Immature natural killer cell (primary cell): Measurements from ENCODE around the gene STUM. TPM values are rescaled to one million over a fixed set of nuclear protein-coding genes. Genes with fewer than 3 reads are reported as not detected.

Experiments
- DNase-seq, 3 donors: peaks; one replicate each; pipeline ENCODE4 v3.0.0; 2022; ENCODE audit warnings: mixed read lengths in 1 of 3
- H3K27ac Mint-ChIP-seq, 6 donors: one replicate each; pipeline ENCODE4 v1.8.0; 2020; ENCODE audit warnings: mixed read lengths in 6 of 6, mild to moderate bottlenecking in 5 of 6, inconsistent platforms in 4 of 6, moderate library complexity in 3 of 6
- H3K27me3 Mint-ChIP-seq, 3 donors: one replicate each; pipeline ENCODE4 v1.8.0; 2020 to 2021; ENCODE audit warnings: low read depth in 3 of 3, mild to moderate bottlenecking in 3 of 3, mixed read lengths in 3 of 3, moderate library complexity in 3 of 3, inconsistent platforms in 1 of 3
- H3K36me3 Mint-ChIP-seq, 3 donors: one replicate each; pipeline ENCODE4 v1.8.0; 2020; ENCODE audit warnings: mixed read lengths in 3 of 3, inconsistent platforms in 2 of 3, mild to moderate bottlenecking in 2 of 3
- H3K4me1 Mint-ChIP-seq, 2 donors: one replicate each; pipeline ENCODE4 v1.8.0; 2020; ENCODE audit warnings: inconsistent platforms in 2 of 2, mild to moderate bottlenecking in 2 of 2, mixed read lengths in 2 of 2, moderate library complexity in 1 of 2
- H3K4me3 Mint-ChIP-seq, 5 donors: one replicate each; pipeline ENCODE4 v1.8.0; 2020; ENCODE audit warnings: mild to moderate bottlenecking in 5 of 5, mixed read lengths in 5 of 5, inconsistent platforms in 3 of 5, moderate library complexity in 3 of 5
- H3K9me3 Mint-ChIP-seq, 6 donors: one replicate each; pipeline ENCODE4 v1.8.0; 2020; ENCODE audit warnings: mild to moderate bottlenecking in 6 of 6, mixed read lengths in 6 of 6, inconsistent platforms in 4 of 6, moderate library complexity in 3 of 6
- polyA plus RNA-seq, 3 donors: library from polyadenylated mRNA; unstranded; fragments of 300-500 nt; fragmentation: Illumina TruSeq; gene quantifications; one replicate each; pipeline ENCODE4 v1.2.3, GENCODE V29; 2021

Gene STUM
- polyA plus RNA-seq, 3 donors from 2014 or later: not detected

DNA sequence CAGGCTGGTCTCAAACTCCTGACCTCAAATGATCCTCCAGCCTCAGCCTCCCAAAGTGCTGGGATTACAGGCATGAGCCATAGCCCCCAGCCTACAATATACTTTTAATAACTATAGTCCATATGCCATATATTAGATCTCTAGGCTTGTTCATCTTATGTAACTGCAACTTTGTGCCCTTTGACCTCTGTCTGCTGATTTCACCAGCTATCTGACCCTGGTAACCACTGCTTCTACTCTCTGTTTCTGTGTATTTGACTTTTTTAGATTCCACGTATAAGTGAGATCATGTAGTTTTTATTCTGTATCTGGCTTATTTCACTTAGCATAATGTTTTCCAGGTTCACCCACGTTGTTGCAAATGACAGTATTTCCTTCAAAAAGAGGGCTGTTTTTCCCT is 25.5 kb downstream of the STUM start:
- peaks cover 0 to 1% (median 0%) of the 10 kb centered on the region in 6 donors for H3K9me3 Mint-ChIP-seq
- H3K27ac Mint-ChIP-seq: no peak overlapping the region
- H3K4me1 Mint-ChIP-seq: no peaks in the 10 kb centered on the region
- no peak overlapping the region for H3K4me3 Mint-ChIP-seq
- H3K27me3 Mint-ChIP-seq: peaks cover 0 to 3% (median 3%) of the 10 kb centered on the region in 3 donors
- DNase-seq: no peak
- no peaks in the 10 kb centered on the region for H3K36me3 Mint-ChIP-seq

DNA sequence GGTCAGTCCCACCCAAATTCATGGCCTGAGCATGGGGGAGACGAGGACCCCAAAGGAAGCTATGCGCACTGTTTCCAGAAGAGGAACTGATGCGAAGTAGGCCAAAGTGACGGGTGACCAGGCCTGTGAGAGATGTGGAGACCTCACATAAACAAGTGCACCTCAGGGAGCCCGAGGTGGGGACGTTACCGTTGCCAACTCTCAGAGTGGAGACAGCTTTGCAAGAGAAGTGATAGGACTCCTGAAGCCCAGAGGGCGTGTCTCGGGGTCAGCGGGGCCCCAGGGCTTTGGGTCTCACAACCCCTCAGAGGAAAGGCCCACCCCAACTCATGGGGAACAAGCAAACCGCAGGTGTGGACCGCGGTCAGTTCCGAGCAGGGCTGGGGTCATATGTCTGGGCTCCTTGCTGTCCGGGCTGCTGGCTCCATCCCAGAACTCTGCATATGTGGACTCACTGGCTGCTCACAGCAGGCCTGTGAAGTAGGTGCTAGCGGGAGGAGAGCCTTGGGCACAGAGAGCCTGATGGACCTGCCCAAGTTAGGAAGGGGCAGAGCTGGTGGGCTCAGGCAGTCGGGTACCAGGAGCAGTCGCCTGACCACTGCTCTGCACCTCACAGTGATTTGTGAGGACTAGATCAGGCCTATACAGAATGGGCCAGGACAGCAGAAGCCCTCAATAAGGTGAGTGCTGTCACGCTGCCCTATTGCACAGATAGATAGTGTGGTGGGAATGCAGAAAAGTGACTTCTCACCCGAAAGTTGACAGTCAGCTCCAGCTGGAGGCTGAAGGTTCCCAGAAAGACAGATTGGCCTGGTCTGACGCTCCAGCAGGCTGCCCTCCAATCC is 26.2 kb downstream of the STUM start:
- Mint-ChIP-seq H3K27me3 (peaks cover 0 to 3% (median 2%) of the 10 kb centered on the region in 3 donors), H3K36me3 (no peaks in the 10 kb centered on the region), H3K27ac (no peak overlapping the region), H3K9me3 (peaks cover 0 to 1% (median 0%) of the 10 kb centered on the region in 6 donors), H3K4me1 (no peaks in the 10 kb centered on the region), H3K4me3 (no peak overlapping the region)
- DNase-seq: no peak

DNA sequence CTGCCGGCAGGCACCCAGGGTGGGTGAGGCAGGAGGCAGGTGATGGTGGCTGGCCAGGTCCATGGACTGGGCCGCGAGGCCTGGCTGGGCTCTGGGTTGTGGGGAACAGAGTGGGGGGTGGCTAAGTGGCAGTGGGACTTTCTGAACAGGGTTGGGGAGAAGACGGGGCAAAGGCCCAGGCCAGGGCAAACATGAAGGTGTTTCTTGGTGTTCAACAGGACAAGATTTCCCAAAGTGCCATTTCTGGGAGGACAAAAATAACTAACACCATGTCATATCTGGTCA is 26.8 kb downstream of the STUM start:
- Mint-ChIP-seq H3K27me3 (peaks cover 2 to 3% (median 2%) of the 10 kb centered on the region in 3 donors), H3K27ac (no peak overlapping the region), H3K36me3 (no peaks in the 10 kb centered on the region), H3K4me1 (no peaks in the 10 kb centered on the region), H3K4me3 (no peak overlapping the region), H3K9me3 (peaks cover 0 to 1% (median 0%) of the 10 kb centered on the region in 6 donors)
- DNase-seq: no peak

DNA sequence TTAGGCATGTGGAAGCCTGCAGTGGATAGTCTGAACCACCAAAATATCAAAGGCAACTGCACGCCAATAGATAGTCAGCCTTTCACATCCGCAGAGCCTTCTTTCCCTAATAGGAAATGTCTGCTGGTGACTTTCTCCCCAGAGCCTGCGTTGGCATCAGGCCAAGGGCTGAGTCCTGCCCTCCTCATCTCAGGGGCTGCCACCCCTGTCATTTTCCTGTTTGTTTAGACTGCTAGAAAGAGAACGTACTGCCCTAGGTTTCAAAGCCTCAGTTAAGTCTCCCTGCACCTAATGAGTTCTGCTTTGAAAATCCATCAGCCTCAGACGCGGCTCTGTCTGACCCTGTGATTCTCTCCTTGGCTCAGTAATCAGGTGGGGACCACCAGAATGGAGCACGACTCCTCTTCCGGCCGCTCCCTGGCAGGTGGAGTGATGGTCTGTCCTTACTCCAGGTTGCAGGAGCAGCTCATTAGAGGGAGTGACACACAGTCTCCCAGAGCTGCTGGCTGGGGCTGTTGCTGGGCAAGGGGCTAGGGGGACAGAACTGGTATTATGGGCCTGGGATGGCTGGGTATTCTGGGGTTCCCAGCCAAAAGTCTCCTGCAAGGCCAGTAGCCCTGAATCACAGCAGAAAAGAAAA is 27.3 kb downstream of the STUM start:
- no peaks in the 10 kb centered on the region for H3K4me1 Mint-ChIP-seq
- H3K36me3 Mint-ChIP-seq: no peaks in the 10 kb centered on the region
- H3K27me3 Mint-ChIP-seq: peaks cover 2 to 3% (median 2%) of the 10 kb centered on the region in 3 donors
- H3K4me3 Mint-ChIP-seq: no peak overlapping the region
- H3K9me3 Mint-ChIP-seq: peaks cover 0 to 1% (median 0%) of the 10 kb centered on the region in 6 donors
- no peak overlapping the region for H3K27ac Mint-ChIP-seq
- DNase-seq: no peak

DNA sequence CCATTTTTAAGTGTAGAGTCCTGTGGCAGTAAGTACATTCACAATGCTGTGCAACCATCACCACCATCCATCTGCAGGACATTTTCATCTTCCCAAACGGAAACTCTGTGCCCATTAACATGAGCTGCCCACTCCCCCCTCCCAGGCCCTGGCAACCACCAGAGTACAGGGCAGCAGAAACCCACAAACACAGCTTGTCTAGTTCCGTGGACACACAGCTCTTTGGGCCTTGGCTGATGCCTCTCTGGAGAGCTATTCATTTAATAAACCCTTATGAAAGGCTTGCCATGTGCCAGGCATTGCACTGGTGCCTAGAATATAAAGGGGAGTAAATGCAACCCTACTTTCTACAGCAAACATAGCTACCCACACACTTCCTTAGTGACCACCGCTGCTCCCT is 28.0 kb downstream of the STUM start:
- Mint-ChIP-seq H3K27me3 (peaks cover 0 to 2% (median 2%) of the 10 kb centered on the region in 3 donors), H3K9me3 (peaks cover 0 to 1% (median 0%) of the 10 kb centered on the region in 6 donors), H3K36me3 (no peaks in the 10 kb centered on the region), H3K27ac (peak overlapping the region in 1 of 6 donors; percentile 34), H3K4me3 (no peak overlapping the region), H3K4me1 (no peaks in the 10 kb centered on the region)
- DNase-seq: no peak

DNA sequence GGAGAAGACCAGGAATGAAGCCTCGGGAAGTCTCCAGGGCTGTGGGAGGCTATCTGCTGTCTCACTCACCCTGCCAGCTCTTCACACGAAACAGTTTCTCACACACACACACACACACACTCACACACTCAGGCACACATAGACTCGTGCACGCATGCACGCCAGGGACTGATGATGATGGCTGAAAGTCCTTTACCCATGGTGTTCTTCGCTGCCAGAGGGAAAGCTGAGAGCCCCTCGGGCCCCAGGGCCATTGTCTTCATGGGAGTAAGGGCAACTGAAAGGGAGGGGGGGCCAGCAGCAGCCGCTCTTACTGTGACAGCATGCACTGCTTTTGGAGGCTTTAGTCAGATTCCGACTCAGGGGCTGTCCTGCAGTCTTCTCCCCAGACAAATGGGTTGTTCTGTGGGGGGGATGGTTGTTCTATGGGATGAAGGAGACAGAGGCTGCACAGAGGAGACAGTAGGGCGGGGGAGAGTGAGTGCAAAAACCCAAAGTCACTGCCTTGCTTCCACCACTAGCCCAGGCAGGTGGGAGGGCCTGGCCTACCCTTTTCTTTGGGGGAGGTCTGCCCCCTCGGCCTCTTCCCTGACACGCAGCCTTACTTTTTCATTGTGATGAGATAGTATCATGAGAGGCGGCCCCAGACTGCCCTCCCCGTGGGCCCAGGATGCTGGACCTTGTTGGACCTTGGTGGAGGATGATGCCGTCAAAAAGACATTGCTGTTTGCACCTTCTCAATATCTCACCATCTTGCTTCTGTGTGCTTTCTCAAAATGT is 29.0 kb downstream of the STUM start:
- no peak overlapping the region for H3K27ac Mint-ChIP-seq
- no peak for DNase-seq
- H3K9me3 Mint-ChIP-seq: peaks cover 0 to 1% (median 0%) of the 10 kb centered on the region in 6 donors
- H3K27me3 Mint-ChIP-seq: peaks cover 0 to 2% (median 2%) of the 10 kb centered on the region in 3 donors
- no peaks in the 10 kb centered on the region for H3K36me3 Mint-ChIP-seq
- H3K4me1 Mint-ChIP-seq: no peaks in the 10 kb centered on the region
- H3K4me3 Mint-ChIP-seq: no peak overlapping the region

DNA sequence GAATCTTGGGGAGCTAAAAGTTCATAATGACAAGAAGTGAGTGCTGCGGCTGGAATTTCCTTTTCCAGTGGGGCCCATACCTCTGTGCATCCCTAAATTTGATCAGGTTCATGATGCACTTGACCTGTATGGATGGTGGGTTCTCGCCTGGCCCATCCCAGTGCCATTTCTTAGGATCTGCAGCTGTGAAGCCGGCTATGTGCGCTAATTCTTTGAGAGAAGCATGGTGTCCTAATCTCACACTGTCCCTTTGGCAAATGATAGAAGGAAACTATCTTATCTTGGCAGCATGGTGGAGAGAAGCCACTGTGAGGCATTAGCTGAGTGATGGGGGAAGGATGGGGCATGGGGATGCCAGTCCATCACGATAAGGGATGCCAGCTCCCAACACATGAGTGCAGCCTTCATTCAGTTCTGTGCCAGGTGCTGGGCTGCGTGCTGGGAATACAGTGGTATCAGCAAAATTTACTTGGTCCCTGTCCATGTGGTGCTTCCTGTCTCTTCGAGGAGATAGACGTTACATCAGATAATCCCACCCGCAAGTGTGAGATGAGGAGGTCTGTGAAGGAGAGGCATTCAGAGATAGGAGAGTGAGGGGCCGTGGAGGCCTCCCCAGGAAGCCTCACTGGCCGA is 30.5 kb downstream of the STUM start:
- no peak overlapping the region for H3K27ac Mint-ChIP-seq
- H3K4me1 Mint-ChIP-seq: no peaks in the 10 kb centered on the region
- no peak overlapping the region for H3K4me3 Mint-ChIP-seq
- peaks cover 0 to 2% (median 2%) of the 10 kb centered on the region in 3 donors for H3K27me3 Mint-ChIP-seq
- DNase-seq: no peak
- peaks cover 0 to 1% (median 0%) of the 10 kb centered on the region in 6 donors for H3K9me3 Mint-ChIP-seq
- no peaks in the 10 kb centered on the region for H3K36me3 Mint-ChIP-seq

DNA sequence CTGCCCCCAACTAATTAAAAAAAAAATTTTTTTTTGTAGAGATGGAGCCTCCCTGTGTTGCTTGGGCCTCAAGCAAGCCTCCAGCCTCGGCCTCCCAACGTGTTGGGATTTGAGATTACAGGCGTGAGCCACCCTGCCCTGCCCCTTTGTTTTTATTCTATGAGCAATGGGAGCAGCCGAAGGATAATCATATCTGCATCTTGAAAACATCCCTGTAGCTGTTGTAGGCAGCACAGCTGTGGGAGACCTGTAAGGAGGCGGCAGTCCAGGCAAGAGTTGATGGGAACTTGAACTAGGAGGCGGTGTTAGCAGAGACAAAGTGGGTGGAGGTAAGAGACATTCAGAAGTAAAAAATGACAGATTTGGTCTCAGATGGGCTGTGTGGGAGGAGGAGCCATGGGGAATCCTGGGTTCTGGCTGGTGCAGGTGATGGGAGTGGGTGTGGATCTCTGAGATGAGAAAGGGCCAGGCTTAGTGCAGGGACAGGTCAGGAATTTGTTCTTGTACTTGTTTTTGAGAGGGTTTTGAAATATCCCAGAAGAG is 31.3 kb downstream of the STUM start:
- H3K27ac Mint-ChIP-seq: no peak overlapping the region
- DNase-seq: no peak
- H3K27me3 Mint-ChIP-seq: peaks cover 0 to 2% (median 2%) of the 10 kb centered on the region in 3 donors
- no peak overlapping the region for H3K4me3 Mint-ChIP-seq
- peaks cover 0 to 1% (median 0%) of the 10 kb centered on the region in 6 donors for H3K9me3 Mint-ChIP-seq
- H3K4me1 Mint-ChIP-seq: no peaks in the 10 kb centered on the region
- no peaks in the 10 kb centered on the region for H3K36me3 Mint-ChIP-seq

DNA sequence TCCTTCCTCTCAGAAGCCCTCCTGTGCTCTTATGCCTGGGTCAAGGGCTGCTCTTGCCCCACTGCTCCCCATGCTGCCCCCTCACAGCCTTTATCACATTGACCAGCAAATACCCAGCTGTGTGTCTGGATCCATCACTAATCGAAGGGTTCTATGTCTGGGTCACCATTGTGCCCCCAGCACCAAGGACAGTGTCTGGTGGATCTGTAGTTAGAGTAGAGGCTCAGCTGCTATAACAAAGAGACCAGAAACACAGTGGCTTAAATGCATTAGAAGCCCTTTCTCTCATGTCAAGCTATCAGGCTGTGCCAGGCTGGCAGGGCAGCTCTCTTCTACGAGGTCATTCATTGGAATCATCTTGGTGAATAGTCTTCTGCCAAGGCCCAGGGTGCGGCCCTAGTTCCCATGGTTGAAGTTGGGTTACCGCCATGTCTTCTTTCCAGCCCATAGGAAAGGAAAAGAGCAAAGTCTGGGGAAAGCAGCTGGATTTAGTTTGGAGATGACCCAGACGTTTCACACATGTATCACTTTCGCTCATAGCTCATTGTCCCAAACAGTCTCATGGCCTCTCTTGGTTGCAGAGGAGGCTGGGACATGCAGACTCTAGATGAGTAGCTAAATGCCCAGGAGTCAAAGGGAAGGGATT is 32.2 kb downstream of the STUM start:
- peaks cover 0 to 2% (median 2%) of the 10 kb centered on the region in 3 donors for H3K27me3 Mint-ChIP-seq
- H3K4me3 Mint-ChIP-seq: no peak overlapping the region
- no peak overlapping the region for H3K27ac Mint-ChIP-seq
- DNase-seq: no peak
- no peaks in the 10 kb centered on the region for H3K36me3 Mint-ChIP-seq
- no peaks in the 10 kb centered on the region for H3K9me3 Mint-ChIP-seq
- no peaks in the 10 kb centered on the region for H3K4me1 Mint-ChIP-seq

DNA sequence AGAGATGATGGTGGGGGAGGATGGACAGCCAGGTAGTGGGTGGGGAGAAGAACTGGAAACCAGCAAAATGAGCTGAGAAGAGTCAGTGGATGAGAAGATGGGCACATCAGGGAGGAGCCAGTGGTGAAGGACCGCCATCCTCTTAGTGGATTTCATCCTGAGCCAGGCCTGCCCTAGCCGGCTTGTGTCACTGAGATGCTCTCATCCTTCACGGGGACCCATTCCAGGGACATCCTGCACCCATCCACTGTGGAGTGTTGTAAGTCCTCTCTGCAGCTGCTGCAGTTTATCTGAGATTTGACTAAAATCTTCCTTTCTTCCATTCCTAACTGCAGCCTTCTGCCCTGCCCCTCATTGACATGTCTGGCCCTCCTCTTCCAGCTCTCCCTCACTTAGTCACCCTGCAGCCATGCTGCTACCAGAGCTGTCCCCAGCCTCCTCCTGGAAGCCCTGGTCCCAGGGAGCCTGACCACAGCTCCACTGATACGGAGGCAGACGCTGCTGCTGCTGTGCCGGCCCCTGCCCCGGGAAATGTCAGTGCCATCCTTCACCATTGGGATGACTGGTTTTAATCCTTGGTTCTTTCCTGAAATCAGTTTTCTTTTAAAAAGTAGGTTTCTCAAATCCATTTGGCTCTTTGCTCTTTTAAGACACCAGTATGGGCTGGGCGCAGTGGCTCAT is 33.2 kb downstream of the STUM start:
- no peak for DNase-seq
- peaks cover 0 to 4% (median 2%) of the 10 kb centered on the region in 3 donors for H3K27me3 Mint-ChIP-seq
- no peaks in the 10 kb centered on the region for H3K9me3 Mint-ChIP-seq
- H3K27ac Mint-ChIP-seq: no peak overlapping the region
- no peaks in the 10 kb centered on the region for H3K36me3 Mint-ChIP-seq
- no peaks in the 10 kb centered on the region for H3K4me1 Mint-ChIP-seq
- H3K4me3 Mint-ChIP-seq: no peak overlapping the region

DNA sequence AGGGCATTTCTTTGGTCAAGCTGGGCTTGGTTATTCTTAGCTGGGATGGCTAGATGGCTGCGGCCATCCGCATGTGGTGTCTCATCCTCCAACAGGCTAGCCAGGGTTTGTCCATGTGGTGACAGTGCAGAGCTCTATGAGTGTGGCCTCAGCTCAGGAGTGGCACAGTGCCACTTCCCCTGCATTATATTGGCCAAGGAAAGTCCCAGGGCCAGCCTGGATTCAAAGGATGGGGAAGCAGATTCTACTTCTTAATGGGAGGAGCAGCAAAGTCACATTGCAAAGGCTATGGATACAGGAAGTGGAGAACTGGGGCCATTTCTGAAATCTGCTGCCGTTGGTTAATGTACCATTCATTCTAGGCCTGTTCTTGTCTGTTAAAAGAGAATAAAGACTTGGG is 34.4 kb downstream of the STUM start:
- Mint-ChIP-seq H3K4me3 (no peak overlapping the region), H3K4me1 (no peaks in the 10 kb centered on the region), H3K27ac (no peak overlapping the region), H3K9me3 (no peaks in the 10 kb centered on the region), H3K27me3 (peaks cover 0 to 2% (median 2%) of the 10 kb centered on the region in 3 donors), H3K36me3 (no peaks in the 10 kb centered on the region)
- no peak for DNase-seq

DNA sequence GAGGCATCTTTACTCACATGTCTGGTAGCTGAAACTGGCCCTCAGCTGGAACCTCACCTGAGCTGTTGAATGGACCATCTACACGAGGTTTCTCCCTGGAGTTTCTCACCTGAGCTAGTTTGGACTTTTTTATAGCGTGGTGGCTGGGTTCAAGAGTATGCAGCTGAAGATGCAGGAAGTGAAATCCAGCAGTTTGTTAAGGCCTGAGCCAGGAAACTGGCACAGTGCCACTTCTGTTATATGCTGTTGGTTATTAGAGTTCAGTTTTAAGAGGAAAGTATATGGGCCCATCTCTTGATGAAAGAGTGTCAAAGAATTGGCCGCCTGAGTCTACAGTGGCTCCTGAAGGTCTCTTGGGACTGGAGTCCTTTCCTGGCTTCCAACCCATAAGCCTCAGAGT is 35.6 kb downstream of the STUM start:
- Mint-ChIP-seq H3K9me3 (no peaks in the 10 kb centered on the region), H3K4me3 (no peak overlapping the region), H3K4me1 (no peaks in the 10 kb centered on the region), H3K27me3 (peaks cover 0 to 2% (median 2%) of the 10 kb centered on the region in 3 donors), H3K36me3 (no peaks in the 10 kb centered on the region), H3K27ac (no peak overlapping the region)
- no peak for DNase-seq

DNA sequence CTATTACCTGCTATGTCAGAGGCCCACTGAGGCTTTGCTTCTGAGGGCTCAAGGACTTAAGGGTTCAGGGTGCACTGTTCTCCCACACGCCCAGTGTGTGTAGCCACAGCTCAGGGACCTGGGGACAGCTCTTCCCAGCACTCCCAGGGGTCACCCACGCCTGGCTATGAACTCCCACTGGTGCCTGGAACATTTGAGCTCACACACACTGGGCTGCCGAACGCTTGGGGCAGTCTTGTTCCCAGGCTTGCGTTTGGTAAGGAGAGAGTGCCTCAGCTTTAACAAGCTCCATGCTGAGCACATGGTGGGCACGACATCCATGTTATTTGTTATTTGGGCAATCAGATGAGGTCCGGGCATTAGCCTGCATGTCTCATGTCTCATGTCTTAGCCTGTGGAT is 37.6 kb downstream of the STUM start:
- peaks cover 0 to 2% (median 2%) of the 10 kb centered on the region in 3 donors for H3K27me3 Mint-ChIP-seq
- no peak overlapping the region for H3K27ac Mint-ChIP-seq
- DNase-seq: no peak
- no peak overlapping the region for H3K4me3 Mint-ChIP-seq
- no peaks in the 10 kb centered on the region for H3K9me3 Mint-ChIP-seq
- H3K36me3 Mint-ChIP-seq: no peaks in the 10 kb centered on the region
- no peaks in the 10 kb centered on the region for H3K4me1 Mint-ChIP-seq
